A673 (cell line): ENCODE measurements around the gene PRTN3. TPM values are rescaled to one million over a fixed set of nuclear protein-coding genes. Genes with fewer than 3 reads are reported as not detected.
A peak's percentile ranks its signal among the peaks of the same experiment; 100 is the strongest.

Experiments used
- BruUV-seq: library from RNA; stranded (reverse); fragments of 400-500 nt; replicated peaks from 2 replicates; lab custom pipeline; 2021; lab: Mats Ljungman, UMichigan
- CTCF ChIA-PET: fragments of 300-600 bp; sonication (Branson Sonifier 250); formaldehyde crosslinking; loops from one replicate; lab custom pipeline; 2022; ENCODE audit warnings: antibody characterized with exemption; lab: Charles Lee
- POLR2A ChIA-PET: fragments of 300-600 bp; sonication (Branson Sonifier 250); formaldehyde crosslinking; loops from one replicate; lab custom pipeline; 2022; ENCODE audit warnings: antibody characterized with exemption; ENCODE audit not compliant: low non-redundant PET; lab: Charles Lee
- DNase-seq: peaks from one replicate; pipeline ENCODE4 v3.0.0-alpha.2; 2015; ENCODE audit warnings: low spot score
- H3K27ac ChIP-seq: fragments of 200-600 bp; sonication (generic); 2 replicates; pipeline ENCODE4 v1.5.1; 2016; ENCODE audit warnings: mixed run types, low read depth, mild to moderate bottlenecking, mixed read lengths, antibody characterized with exemption, low read length; ENCODE audit not compliant: poor library complexity, severe bottlenecking
- H3K27me3 ChIP-seq: fragments of 200-600 bp; sonication (generic); replicated peaks from 2 replicates; pipeline ENCODE4 v1.6.1; 2017; ENCODE audit warnings: mixed run types, low read depth, mild to moderate bottlenecking, mixed read lengths, antibody characterized with exemption, low read length; ENCODE audit not compliant: insufficient read depth, poor library complexity
- H3K36me3 ChIP-seq: fragments of 200-600 bp; sonication (generic); 2 replicates; pipeline ENCODE4 v1.6.1; 2016; ENCODE audit warnings: mixed run types, mild to moderate bottlenecking, mixed read lengths, antibody characterized with exemption, low read length; ENCODE audit not compliant: insufficient read depth, poor library complexity, severe bottlenecking
- H3K4me1 ChIP-seq: fragments of 200-600 bp; sonication (generic); 2 replicates; pipeline ENCODE4 v1.6.1; 2017; ENCODE audit warnings: mixed run types, mild to moderate bottlenecking, mixed read lengths, antibody characterized with exemption, low read length; ENCODE audit not compliant: insufficient read depth, poor library complexity, severe bottlenecking
- H3K4me3 ChIP-seq: fragments of 200-600 bp; sonication (generic); 2 replicates; pipeline ENCODE4 v1.5.1; 2016; ENCODE audit warnings: low read depth, mixed run types, mild to moderate bottlenecking, mixed read lengths, low read length; ENCODE audit not compliant: poor library complexity, severe bottlenecking
- H3K9me3 ChIP-seq: fragments of 200-600 bp; sonication (generic); 2 replicates; pipeline ENCODE4 v1.6.1; 2016; ENCODE audit warnings: mixed run types, low read depth, mild to moderate bottlenecking, mixed read lengths, antibody characterized with exemption, low read length; ENCODE audit not compliant: poor library complexity, severe bottlenecking
- EZH2 ChIP-seq: fragments of 200-600 bp; sonication (generic); IDR thresholded peaks from 2 replicates; pipeline ENCODE4 v1.6.1; 2017; ENCODE audit warnings: borderline replicate concordance, low read depth, mild to moderate bottlenecking, mixed read lengths, antibody characterized with exemption, low read length; ENCODE audit not compliant: poor library complexity, severe bottlenecking
- intact Hi-C: fragments of 100-400 bp; cut with micrococcal nuclease; formaldehyde crosslinking; loops from one replicate; pipeline ENCODE4 v1.10.0; 2022; ENCODE audit not compliant: unreplicated experiment
- total RNA-seq: library from RNA; stranded (reverse); gene quantifications from 2 replicates; pipeline ENCODE4 v1.2.3, GENCODE V29; 2021
- TF ChIP-seq, protein P1 (sequence below): fragments of 300-800, 200-600 bp; sonication (generic); conservative IDR thresholded peaks from 2 replicates; pipeline ENCODE4 v1.5.1; 2017; ENCODE audit warnings: low read depth, mild to moderate bottlenecking, antibody characterized with exemption, low read length, moderate library complexity, mixed read lengths

The PRTN3 gene
- total RNA-seq, 1 experiment from 2014 or later: not detected

DNA sequence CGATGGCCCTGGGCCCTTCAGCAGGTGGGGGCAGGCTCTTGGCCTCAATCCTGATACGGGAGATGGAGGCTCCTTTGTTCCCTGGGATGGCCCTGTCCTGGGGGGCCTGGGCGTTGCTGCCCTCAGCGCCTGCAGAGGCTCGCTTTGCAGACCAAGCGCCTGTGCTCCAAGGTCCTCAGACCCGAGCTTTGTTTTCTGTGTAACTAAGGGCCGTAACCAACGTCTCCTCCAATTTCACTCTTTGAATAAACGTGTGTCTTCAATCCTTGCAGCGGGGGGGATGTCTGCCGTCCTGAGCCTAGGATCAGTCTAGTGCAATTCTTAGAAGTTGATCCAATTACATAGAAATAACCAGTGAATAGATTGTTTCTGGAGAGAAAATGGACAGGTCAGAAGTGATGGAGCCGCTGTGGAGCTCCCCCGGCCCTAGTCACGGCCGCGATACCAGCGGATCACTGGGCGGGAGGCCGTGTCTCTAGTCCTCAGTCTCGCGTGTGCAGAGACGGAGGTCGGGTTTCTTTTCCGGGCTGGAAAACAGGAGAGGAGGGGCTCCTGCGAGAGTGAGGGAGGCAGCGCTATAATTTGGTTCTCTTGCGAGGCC, 38.2 kb upstream of the PRTN3 start:
- ChIA-PET POLR2A (no interaction called here), CTCF (no interaction called here)
- BruUV-seq: no TSS peak
- H3K27me3 ChIP-seq: no peaks in the 10 kb centered on the region
- intact Hi-C loops: no loop called here
- TF ChIP-seq, protein P1, sequence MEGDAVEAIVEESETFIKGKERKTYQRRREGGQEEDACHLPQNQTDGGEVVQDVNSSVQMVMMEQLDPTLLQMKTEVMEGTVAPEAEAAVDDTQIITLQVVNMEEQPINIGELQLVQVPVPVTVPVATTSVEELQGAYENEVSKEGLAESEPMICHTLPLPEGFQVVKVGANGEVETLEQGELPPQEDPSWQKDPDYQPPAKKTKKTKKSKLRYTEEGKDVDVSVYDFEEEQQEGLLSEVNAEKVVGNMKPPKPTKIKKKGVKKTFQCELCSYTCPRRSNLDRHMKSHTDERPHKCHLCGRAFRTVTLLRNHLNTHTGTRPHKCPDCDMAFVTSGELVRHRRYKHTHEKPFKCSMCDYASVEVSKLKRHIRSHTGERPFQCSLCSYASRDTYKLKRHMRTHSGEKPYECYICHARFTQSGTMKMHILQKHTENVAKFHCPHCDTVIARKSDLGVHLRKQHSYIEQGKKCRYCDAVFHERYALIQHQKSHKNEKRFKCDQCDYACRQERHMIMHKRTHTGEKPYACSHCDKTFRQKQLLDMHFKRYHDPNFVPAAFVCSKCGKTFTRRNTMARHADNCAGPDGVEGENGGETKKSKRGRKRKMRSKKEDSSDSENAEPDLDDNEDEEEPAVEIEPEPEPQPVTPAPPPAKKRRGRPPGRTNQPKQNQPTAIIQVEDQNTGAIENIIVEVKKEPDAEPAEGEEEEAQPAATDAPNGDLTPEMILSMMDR: no peak
- TF ChIP-seq EZH2: no peak
- H3K36me3 ChIP-seq: peaks cover 80% of the 10 kb centered on the region
- no peaks in the 10 kb centered on the region for H3K9me3 ChIP-seq
- H3K27ac ChIP-seq: peak overlapping the region; percentile 64
- peak overlapping the region; percentile 99 for H3K4me3 ChIP-seq
- peak; percentile 72 for DNase-seq
- peaks cover 81% of the 10 kb centered on the region for H3K4me1 ChIP-seq

DNA sequence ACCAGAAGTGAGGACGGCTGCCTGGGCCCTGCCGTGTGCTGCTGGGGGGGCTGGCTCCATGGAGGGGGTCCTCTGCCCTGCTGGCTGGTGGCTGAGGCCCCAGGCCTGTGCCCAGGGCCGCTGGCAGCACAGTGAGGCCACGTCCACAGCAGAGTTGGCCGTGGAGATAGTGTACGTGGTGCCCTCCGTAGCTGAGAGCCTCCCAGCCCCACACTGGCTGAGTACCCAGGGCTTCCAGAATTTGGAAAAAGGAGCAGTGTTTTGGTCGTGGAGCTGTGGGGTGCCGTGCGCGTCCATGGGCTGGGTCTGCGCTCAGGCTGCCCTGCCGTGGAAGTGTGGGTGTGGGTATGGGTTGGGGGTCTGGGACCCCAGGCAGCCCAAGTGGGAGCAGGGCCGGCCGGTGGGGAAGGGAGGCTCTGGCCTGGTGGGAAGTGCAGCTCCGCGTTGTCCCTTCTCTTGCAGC, 37.7 kb upstream of the PRTN3 start:
- no TSS peak for BruUV-seq
- no peaks in the 10 kb centered on the region for H3K27me3 ChIP-seq
- peak overlapping the region; percentile 64 for H3K27ac ChIP-seq
- no peak for TF ChIP-seq EZH2
- TF ChIP-seq, protein P1: no peak
- H3K9me3 ChIP-seq: no peaks in the 10 kb centered on the region
- CTCF ChIA-PET: no interaction called here
- DNase-seq: no peak
- H3K4me1 ChIP-seq: peaks cover 81% of the 10 kb centered on the region
- no peak overlapping the region for H3K4me3 ChIP-seq
- POLR2A ChIA-PET: no interaction called here
- H3K36me3 ChIP-seq: peaks cover 84% of the 10 kb centered on the region
- intact Hi-C loops: no loop called here

DNA sequence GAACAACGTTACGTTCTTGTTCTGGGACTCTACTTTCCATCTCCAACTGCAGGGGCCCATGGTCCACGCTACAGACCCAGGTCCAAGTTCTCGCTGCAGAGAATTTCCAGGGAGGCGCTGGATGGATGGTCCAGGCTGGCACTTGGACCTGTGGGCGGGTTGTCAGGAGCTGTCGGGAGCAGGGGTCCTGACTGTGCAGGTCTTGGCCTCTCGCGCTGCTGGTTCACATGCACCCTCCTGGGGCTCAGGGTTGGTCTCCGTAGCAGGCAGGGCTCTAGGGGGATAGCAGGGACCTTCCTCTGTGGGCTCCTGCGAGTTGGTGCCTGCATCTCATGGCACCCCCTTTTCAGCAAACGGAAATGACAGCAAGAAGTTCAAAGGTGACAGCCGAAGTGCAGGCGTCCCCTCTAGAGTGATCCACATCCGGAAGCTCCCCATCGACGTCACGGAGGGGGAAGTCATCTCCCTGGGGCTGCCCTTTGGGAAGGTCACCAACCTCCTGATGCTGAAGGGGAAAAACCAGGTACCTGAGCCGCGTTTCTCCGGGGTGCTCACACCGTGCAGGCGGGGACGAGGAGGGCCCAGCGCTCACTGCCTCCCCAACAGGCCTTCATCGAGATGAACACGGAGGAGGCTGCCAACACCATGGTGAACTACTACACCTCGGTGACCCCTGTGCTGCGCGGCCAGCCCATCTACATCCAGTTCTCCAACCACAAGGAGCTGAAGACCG, 36.9 kb upstream of the PRTN3 start:
- POLR2A ChIA-PET: interaction anchor here (0.5 kb wide), 1 partner anchor 141 kb away, joined by 13 read pairs; the partner anchor contains the start of gene RNF126
- CTCF ChIA-PET: no interaction called here
- no TSS peak for BruUV-seq
- Histone ChIP-seq H3K27me3 (no peaks in the 10 kb centered on the region), H3K27ac (peak overlapping the region; percentile 64), H3K4me1 (peaks cover 79% of the 10 kb centered on the region), H3K36me3 (peaks cover 86% of the 10 kb centered on the region), H3K9me3 (no peaks in the 10 kb centered on the region), H3K4me3 (no peak overlapping the region)
- intact Hi-C loops: no loop called here
- TF ChIP-seq, protein P1: no peak
- no peak for TF ChIP-seq EZH2
- DNase-seq: no peak
